Endothelial cell of umbilical vein (primary cell): ENCODE results near the gene CCDC28A. TPM values are rescaled to one million over a fixed set of nuclear protein-coding genes. Genes with fewer than 3 reads are reported as not detected.

Source experiments
- BruUV-seq: library from RNA; stranded (reverse); fragments of 400-500 nt; replicated peaks from 2 replicates; lab custom pipeline; 2021; lab: Mats Ljungman, UMichigan
- CTCF ChIA-PET: fragments of 300-600, 350-600 bp; sonication (Branson Sonifier 250); formaldehyde crosslinking; loops from one replicate; lab custom pipeline; 2021; ENCODE audit warnings: antibody characterized with exemption, inconsistent platforms; lab: Charles Lee
- POLR2A ChIA-PET: fragments of 300-600, 350-600 bp; sonication (Branson Sonifier 250); formaldehyde crosslinking; loops from one replicate; lab custom pipeline; 2021; ENCODE audit warnings: antibody characterized with exemption, inconsistent platforms; lab: Charles Lee
- DNase-seq: peaks from one replicate; pipeline ENCODE4 v3.0.0-alpha.2; 2011; ENCODE audit warnings: low read depth, low spot score
- FAIRE-seq: peaks from 2 replicates; lab custom pipeline; 2011; peaks lifted over from hg19 to GRCh38; lab: Jason Lieb, UNC
- H2AFZ ChIP-seq: 2 replicates; pipeline ENCODE4 v1.6.0; 2012; ENCODE audit warnings: low read depth, low read length, control low read depth, inconsistent platforms
- H3K27ac ChIP-seq: 2 replicates; pipeline ENCODE4 v1.5.1; 2011; ENCODE audit warnings: low read depth, mild to moderate bottlenecking, control low read depth, low read length, moderate library complexity; ENCODE audit not compliant: insufficient read depth
- H3K27me3 ChIP-seq, 2 experiments: 2 replicates each; pipeline versions ENCODE4 v1.6.0 to v1.6.1; 2011; ENCODE audit warnings: low read length in 2 of 2, mixed read lengths in 1 of 2; ENCODE audit not compliant: control insufficient read depth in 2 of 2, insufficient read depth in 2 of 2
- H3K36me3 ChIP-seq, 2 experiments: 2 replicates in 1 of 2; 3 replicates in 1 of 2; pipeline ENCODE4 v1.5.1; 2011; ENCODE audit warnings: low read length in 2 of 2, mild to moderate bottlenecking in 1 of 2, moderate library complexity in 1 of 2; ENCODE audit not compliant: control insufficient read depth in 2 of 2, insufficient read depth in 2 of 2; ENCODE audit errors: extremely low read depth in 1 of 2
- H3K4me1 ChIP-seq: 3 replicates; pipeline ENCODE4 v1.5.1; 2011; ENCODE audit warnings: mild to moderate bottlenecking, low read length; ENCODE audit not compliant: control insufficient read depth, insufficient read depth; ENCODE audit errors: extremely low read depth
- H3K4me2 ChIP-seq: 2 replicates; pipeline ENCODE4 v1.6.1; 2011; ENCODE audit warnings: low read length, control low read depth, mixed read lengths; ENCODE audit not compliant: insufficient read depth
- H3K4me3 ChIP-seq, 3 experiments: fragments of 200-600 bp in 1 of 3; sonication (generic), shearing (Covaris generic) in 1 of 3; replicated peaks in 1 of 3; 2 replicates each; pipeline ENCODE4 v1.5.1; 2011 to 2016; ENCODE audit warnings: control low read depth in 3 of 3, low read length in 3 of 3, mild to moderate bottlenecking in 2 of 3, inconsistent platforms in 1 of 3, low read depth in 1 of 3, moderate library complexity in 1 of 3; ENCODE audit not compliant: insufficient read depth in 1 of 3
- H3K79me2 ChIP-seq: 2 replicates; pipeline ENCODE4 v1.6.0; 2012; ENCODE audit warnings: low read length, inconsistent platforms; ENCODE audit not compliant: control insufficient read depth, insufficient read depth
- H3K9ac ChIP-seq: replicated peaks from 2 replicates; pipeline ENCODE3; 2011; ENCODE audit warnings: low read length, control low read depth; ENCODE audit not compliant: insufficient read depth; ENCODE audit errors: extremely low read depth
- H3K9me1 ChIP-seq: replicated peaks from 3 replicates; pipeline ENCODE4 v1.6.0; 2011; ENCODE audit warnings: mild to moderate bottlenecking, low read length; ENCODE audit not compliant: control insufficient read depth, insufficient read depth; ENCODE audit errors: extremely low read depth
- H3K9me3 ChIP-seq: replicated peaks from 2 replicates; pipeline ENCODE4 v1.5.1; 2012; ENCODE audit warnings: low read length, inconsistent platforms; ENCODE audit not compliant: control insufficient read depth, insufficient read depth
- H4K20me1 ChIP-seq: replicated peaks from 2 replicates; pipeline ENCODE3; 2011; ENCODE audit warnings: mild to moderate bottlenecking, low read length; ENCODE audit not compliant: control insufficient read depth, insufficient read depth; ENCODE audit errors: extremely low read depth
- CTCF ChIP-seq, 2 donors: IDR thresholded peaks; 1 replicate in 1 of 2; 2 replicates in 1 of 2; pipeline ENCODE4 v1.5.1; 2011; ENCODE audit warnings: low read length in 2 of 2, mild to moderate bottlenecking in 2 of 2, moderate library complexity in 2 of 2, control low read depth in 1 of 2, inconsistent platforms in 1 of 2, low read depth in 1 of 2; ENCODE audit not compliant: insufficient read depth in 1 of 2; ENCODE audit errors: extremely low read depth in 1 of 2
- FOS ChIP-seq: IDR thresholded peaks from 2 replicates; pipeline ENCODE4 v1.6.1; 2011; ENCODE audit warnings: mild to moderate bottlenecking, low read length, moderate library complexity, borderline replicate concordance; ENCODE audit not compliant: insufficient read depth
- MAX ChIP-seq: IDR thresholded peaks from 2 replicates; pipeline ENCODE4 v1.6.1; 2011; ENCODE audit not compliant: insufficient read depth, insufficient read length
- dilution Hi-C: fragments of 300-500 bp; cut with MboI; formaldehyde crosslinking; loops from one replicate; pipeline ENCODE4 v1.15.0; 2019; ENCODE audit warnings: low sequenced_read_pairs; ENCODE audit not compliant: extremely low pct_ligation_motif_present
- intact Hi-C: fragments of 100-400 bp; cut with micrococcal nuclease; formaldehyde crosslinking; loops from one replicate; pipeline ENCODE4 v1.10.0; 2022
- polyA plus RNA-seq, 4 experiments: library from polyadenylated mRNA; depleted of rRNA in 3 of 4; stranded (reverse) in 3 of 4; unstranded in 1 of 4; fragments of >200 nt; gene quantifications; 2 replicates each; pipeline versions ENCODE4 v1.2.1 to v1.2.3, GENCODE V29; 2011 to 2012; ENCODE audit warnings: missing spikeins in 1 of 4
- total RNA-seq: library from RNA; stranded (reverse); gene quantifications from 2 replicates; pipeline ENCODE4 v1.2.3, GENCODE V29; 2021

The CCDC28A gene
- total and polyA plus RNA-seq, 2 donors (not counting 3 experiments of a cell fraction or from before 2014, with no cell fraction given): 11.1 to 12.8 TPM

DNA sequence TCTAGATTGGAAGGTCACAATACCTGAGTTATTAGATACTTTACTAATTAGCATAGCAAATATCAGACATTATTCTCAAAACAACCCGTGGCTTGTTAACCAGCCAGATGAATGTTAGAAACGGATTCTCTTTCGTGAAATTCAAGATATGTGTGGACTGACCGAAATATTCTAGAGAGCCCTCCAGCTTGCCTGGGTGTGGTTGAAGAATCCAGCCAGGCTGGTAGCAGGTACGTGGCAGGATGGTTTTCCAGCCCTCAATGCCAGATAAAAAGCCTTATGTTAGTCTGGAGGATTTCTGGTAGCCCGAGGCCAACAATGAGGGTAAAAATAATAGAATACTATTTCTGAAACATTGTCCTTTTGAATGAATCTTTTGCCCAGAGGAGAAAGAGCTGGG is 41.7 kb downstream of the CCDC28A start:
- no peak overlapping the region for H3K27ac ChIP-seq
- dilution Hi-C loops (no loop called here), intact Hi-C loops (loop anchor here (5.0 kb wide), 1 partner anchor 402 kb away; no protein-coding TSS in a partner anchor)
- no peak overlapping the region for H3K4me2 ChIP-seq
- no peak overlapping the region for H3K9ac ChIP-seq
- no peak for TF ChIP-seq FOS
- no peaks in the 10 kb centered on the region for H3K9me1 ChIP-seq
- H3K4me3 ChIP-seq: no peak overlapping the region
- no peak for DNase-seq
- no peaks in the 10 kb centered on the region for H4K20me1 ChIP-seq
- no peak for FAIRE-seq
- H3K79me2 ChIP-seq: no peaks in the 10 kb centered on the region
- H3K27me3 ChIP-seq: no peaks in the 10 kb centered on the region
- ChIA-PET POLR2A (no interaction called here), CTCF (interaction anchor here (0.7 to 3.2 kb wide), 17 partner anchors 12 to 554 kb away, joined by 3 to 78 read pairs (median 3); partner anchors contain the start of genes CCDC28A, ECT2L and REPS1)
- H3K4me1 ChIP-seq: peaks cover 23% of the 10 kb centered on the region
- H2AFZ ChIP-seq: no peak overlapping the region
- H3K36me3 ChIP-seq: no peaks in the 10 kb centered on the region
- BruUV-seq: no TSS peak
- no peaks in the 10 kb centered on the region for H3K9me3 ChIP-seq

GRCh38 chr6:138815797-138816528 is 42.4 kb downstream of the CCDC28A start:
- DNase-seq (peak; percentile 67), FAIRE-seq (peak; percentile 68)
- no peak overlapping the region for H3K4me3 ChIP-seq
- H3K27ac ChIP-seq: no peak overlapping the region
- no peaks in the 10 kb centered on the region for H3K36me3 ChIP-seq
- ChIA-PET POLR2A (no interaction called here), CTCF (interaction anchor here (0.6 to 3.2 kb wide), 34 partner anchors 13 to 700 kb away, joined by 3 to 78 read pairs (median 3); partner anchors contain the start of genes CCDC28A, ECT2L and REPS1)
- TF ChIP-seq CTCF (IDR thresholded peaks at IDR 0.05; ENCODE audit: extremely low read depth in 1 of 2, insufficient read depth in 1 of 2, low read depth in 1 of 2, low read length in 2 of 2) (peak; percentile 49 to 50), FOS (no peak), MAX (no peak)
- H3K9ac ChIP-seq: no peak overlapping the region
- no peaks in the 10 kb centered on the region for H3K9me1 ChIP-seq
- no peaks in the 10 kb centered on the region for H4K20me1 ChIP-seq
- H3K79me2 ChIP-seq: no peaks in the 10 kb centered on the region
- H3K9me3 ChIP-seq: no peaks in the 10 kb centered on the region
- no TSS peak for BruUV-seq
- intact Hi-C loops: loop anchor here (1.0 to 5.0 kb wide), 6 partner anchors 172 to 548 kb away; partner anchors contain the start of genes ABRACL, HECA and REPS1
- no peak overlapping the region for H2AFZ ChIP-seq
- no peak overlapping the region for H3K4me2 ChIP-seq
- no peaks in the 10 kb centered on the region for H3K27me3 ChIP-seq
- dilution Hi-C loops: no loop called here
- H3K4me1 ChIP-seq: peaks cover 23% of the 10 kb centered on the region
